Stimulated activated CD8-positive, alpha-beta memory T cell treated with anti-CD3 and anti-CD28 coated beads, Interleukin-15, amount 100 ng/mL, for 48 hours (primary cell): ENCODE measurements around the gene CELF1.
"Not testable (repeated sequence)": the region's sequence is repeated elsewhere in the genome, so short reads cannot be mapped to it uniquely, and the experiment has no call there.

Experiments
- DNase-seq, 2 donors: peaks; one replicate each; pipeline ENCODE4 v3.0.0-alpha.2; 2020; ENCODE audit warnings: low read depth in 2 of 2

Gene CELF1

GRCh38 chr11:47573321-47573720 is 20.4 kb upstream of the CELF1 start:
- no peak for DNase-seq

GRCh38 chr11:47572715-47573255 is 19.9 kb upstream of the CELF1 start:
- no peak for DNase-seq

- no peak for DNase-seq
Measured at GRCh38 chr11:47571895-47572294, 19.0 kb upstream of the CELF1 start.

GRCh38 chr11:47571357-47571729 is 18.4 kb upstream of the CELF1 start:
- DNase-seq, result no peak

GRCh38 chr11:47570651-47571356 is 17.9 kb upstream of the CELF1 start:
- DNase-seq, result no peak

GRCh38 chr11:47569646-47570045 is 16.7 kb upstream of the CELF1 start:
- no peak for DNase-seq

GRCh38 chr11:47566149-47566698 is 13.3 kb upstream of the CELF1 start:
- no peak for DNase-seq

- DNase-seq, result peak; percentile 66 to 70
Measured at GRCh38 chr11:47565340-47566148, 12.6 kb upstream of the CELF1 start, which contains the start of gene PTPMT1. TSS of gene PTPMT1 (plus strand) at chr11:47565599. CDS start at chr11:47565623, 24 bp downstream.

- DNase-seq, result no peak
Measured at GRCh38 chr11:47564933-47565339, 12.0 kb upstream of the CELF1 start.

GRCh38 chr11:47564366-47564765 is 11.4 kb upstream of the CELF1 start:
- DNase-seq, result not testable (repeated sequence)

- not testable (repeated sequence) for DNase-seq
Measured at GRCh38 chr11:47562393-47562792, 9.5 kb upstream of the CELF1 start.

- no peak for DNase-seq
Measured at GRCh38 chr11:47560426-47560825, 7.5 kb upstream of the CELF1 start.

GRCh38 chr11:47558695-47559094 is 5.8 kb upstream of the CELF1 start:
- no peak for DNase-seq

- not testable (repeated sequence) for DNase-seq
Measured at GRCh38 chr11:47557004-47557403, 4.1 kb upstream of the CELF1 start.

- DNase-seq, result peak in 1 of 2 donors; percentile 26
Measured at GRCh38 chr11:47553406-47553743, 443 bp upstream of the CELF1 start.

- peak in 1 of 2 donors; percentile 9 for DNase-seq
Measured at GRCh38 chr11:47552056-47552565, 821 bp downstream of the CELF1 start.

GRCh38 chr11:47551086-47551485 is 1.8 kb downstream of the CELF1 start:
- DNase-seq, result no peak

GRCh38 chr11:47550288-47551047 is 2.5 kb downstream of the CELF1 start:
- no peak for DNase-seq

- not testable (repeated sequence) for DNase-seq
Measured at GRCh38 chr11:47546274-47546673, 6.7 kb downstream of the CELF1 start.

GRCh38 chr11:47545298-47545697 is 7.6 kb downstream of the CELF1 start:
- no peak for DNase-seq

GRCh38 chr11:47541070-47541469 is 11.9 kb downstream of the CELF1 start:
- DNase-seq, result no peak

GRCh38 chr11:47539681-47540039 is 13.3 kb downstream of the CELF1 start:
- DNase-seq, result no peak
